ENCODE data around the gene GATAD2B.

GATAD2B gene

DNA sequence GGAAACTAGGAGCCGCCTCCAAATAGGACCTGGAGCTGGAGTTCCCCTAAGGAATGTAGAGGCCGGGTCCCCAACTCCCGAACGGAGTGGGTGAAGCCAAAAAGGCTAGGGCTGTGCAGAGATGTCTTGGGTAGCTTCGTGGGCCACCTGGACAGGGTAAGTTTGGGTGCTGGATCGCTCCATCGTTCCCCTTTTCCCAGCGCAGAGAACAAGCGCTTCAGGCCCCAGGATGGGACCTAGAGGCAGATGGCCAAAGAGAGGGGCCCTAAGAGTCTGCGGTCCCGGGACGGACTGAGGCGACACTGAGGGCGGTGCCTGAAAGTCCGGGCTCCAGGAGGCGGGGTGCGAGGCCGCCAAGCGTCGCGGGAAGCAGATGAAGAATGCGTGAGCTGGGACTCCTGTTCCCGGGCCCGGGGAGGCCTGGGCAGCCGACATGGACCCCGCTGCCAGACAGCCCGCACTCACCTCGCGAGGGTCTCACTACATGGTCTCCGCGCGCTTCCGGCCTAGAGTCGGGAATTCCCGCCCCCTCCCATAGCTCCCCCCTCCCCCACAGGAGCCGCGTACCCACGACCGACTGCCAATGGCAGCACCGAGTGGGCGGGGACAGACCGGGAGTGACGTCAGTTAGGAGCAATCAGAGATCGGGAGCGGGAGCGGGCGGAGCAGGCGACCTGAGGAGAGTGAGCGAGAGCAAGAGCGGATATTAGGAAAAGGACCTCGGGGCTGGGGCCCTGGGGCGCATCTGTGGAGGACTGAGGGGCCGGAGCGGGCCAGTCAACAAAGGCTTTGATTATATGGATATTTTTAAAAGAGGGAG, 40.5 kb upstream of the GATAD2B start, which contains the start of gene SLC39A1:
TSS of gene SLC39A1 (minus strand) at position 508 of the 820 bp plus-strand sequence. CDS start 822 bp downstream, outside the sequence.
- TF ChIP-seq, protein P1, sequence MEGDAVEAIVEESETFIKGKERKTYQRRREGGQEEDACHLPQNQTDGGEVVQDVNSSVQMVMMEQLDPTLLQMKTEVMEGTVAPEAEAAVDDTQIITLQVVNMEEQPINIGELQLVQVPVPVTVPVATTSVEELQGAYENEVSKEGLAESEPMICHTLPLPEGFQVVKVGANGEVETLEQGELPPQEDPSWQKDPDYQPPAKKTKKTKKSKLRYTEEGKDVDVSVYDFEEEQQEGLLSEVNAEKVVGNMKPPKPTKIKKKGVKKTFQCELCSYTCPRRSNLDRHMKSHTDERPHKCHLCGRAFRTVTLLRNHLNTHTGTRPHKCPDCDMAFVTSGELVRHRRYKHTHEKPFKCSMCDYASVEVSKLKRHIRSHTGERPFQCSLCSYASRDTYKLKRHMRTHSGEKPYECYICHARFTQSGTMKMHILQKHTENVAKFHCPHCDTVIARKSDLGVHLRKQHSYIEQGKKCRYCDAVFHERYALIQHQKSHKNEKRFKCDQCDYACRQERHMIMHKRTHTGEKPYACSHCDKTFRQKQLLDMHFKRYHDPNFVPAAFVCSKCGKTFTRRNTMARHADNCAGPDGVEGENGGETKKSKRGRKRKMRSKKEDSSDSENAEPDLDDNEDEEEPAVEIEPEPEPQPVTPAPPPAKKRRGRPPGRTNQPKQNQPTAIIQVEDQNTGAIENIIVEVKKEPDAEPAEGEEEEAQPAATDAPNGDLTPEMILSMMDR (IDR thresholded peaks at IDR 0.05), result no peak

DNA sequence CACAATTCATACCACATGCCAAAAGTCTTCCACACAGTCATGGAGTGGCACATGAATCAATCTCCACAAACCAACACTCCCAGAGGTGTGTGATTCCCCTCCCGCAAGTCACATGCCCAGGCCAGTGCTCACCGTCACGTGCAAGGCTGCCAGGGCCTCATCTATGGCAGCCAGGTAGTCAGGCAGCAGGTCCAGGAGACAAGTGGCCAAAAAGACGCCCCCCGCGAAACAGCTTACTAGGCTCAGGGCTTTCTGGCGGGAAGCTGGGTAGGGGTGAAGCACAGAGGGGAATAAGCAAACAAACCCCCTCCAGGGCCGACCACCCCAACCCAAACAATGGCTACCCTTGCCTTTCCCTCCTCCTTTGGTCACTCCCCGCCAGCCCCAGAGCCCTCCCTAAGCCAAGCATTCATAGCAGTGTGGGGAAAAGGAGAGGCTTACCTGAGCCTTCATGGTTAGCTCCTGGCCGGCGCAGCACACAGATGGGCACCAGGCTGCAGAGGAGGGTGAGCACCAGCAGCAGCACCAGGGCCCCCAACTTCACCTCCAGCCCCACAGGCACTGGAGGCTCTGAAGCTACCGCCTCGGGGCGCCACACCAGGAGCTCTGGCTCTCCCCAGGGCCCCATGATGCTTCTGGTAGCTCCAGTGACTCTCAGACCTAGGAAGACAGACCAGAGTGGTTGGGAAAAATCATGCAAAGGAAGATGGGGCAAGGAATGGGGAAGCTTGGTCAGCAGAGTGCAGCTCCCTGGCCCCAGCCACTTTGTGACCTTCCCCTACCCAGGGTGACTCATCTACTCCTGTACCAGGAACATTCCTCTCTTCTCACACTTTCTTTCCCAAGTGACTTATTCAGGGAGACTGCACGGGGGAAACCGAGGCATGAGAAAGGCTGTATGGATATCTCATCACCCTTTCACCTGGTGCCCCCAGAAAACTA, 39.6 kb upstream of the GATAD2B start:
- TF ChIP-seq, protein P1 (IDR thresholded peaks at IDR 0.05), result no peak

DNA sequence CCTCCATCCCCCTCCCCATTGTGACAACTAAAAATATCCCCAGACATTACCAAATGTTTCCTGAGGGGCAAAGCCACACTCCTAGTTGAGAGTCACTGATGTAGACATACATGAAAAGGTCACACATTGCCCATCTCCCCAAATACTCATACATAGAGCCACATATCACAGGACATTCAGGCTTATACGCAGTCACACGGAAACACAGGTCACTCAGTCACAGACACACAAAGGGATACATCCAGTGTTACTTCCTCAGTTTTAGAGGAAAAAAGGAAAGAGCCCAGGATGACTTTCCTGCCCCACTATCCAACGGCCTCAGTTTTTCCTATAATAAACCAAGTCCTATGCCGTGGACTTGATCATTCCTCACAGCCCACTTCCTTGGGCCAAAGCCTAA, 38.6 kb upstream of the GATAD2B start:
- TF ChIP-seq, protein P1 (IDR thresholded peaks at IDR 0.05), result no peak

DNA sequence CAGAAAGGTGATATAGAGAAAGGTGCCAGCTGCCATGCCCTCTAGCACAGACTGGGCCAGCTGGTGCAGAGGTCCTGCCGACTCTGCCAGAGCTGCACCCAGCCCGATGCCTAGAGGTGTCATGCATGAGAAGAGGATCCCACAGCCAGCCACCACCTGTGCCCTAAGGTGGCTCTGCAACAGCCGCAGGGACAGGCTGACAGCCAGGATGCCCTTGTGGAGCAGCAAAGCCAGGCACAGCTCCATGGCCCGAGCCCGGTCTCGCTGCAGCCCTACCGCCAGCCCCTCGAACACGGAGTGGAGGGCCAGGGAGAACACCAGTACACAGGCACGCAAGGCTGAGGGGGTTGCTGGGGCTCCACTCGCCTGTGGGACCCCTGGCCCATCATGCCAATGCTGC, 37.4 kb upstream of the GATAD2B start:
- TF ChIP-seq, protein P1 (IDR thresholded peaks at IDR 0.05), result no peak

DNA sequence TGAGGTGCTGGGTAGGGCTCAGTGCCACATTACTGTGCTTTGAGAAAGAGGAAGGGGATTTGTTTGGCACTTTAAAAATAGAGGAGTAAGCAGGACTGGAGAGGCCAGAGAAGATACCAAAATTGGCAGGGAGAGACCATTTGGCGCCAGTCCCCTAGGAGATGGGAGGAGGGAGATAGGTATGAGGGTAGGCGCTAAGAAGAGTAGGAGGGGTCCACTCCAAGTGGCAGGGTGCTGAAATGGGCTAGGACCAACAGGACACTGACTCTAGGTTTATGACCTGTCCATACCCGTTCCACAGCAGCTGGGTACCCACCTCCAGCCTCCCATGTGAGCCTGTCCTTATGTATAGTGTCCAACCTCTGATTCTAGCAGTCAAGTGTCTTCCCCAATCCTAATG, 36.7 kb upstream of the GATAD2B start:
- TF ChIP-seq, protein P1 (IDR thresholded peaks at IDR 0.05), result no peak

DNA sequence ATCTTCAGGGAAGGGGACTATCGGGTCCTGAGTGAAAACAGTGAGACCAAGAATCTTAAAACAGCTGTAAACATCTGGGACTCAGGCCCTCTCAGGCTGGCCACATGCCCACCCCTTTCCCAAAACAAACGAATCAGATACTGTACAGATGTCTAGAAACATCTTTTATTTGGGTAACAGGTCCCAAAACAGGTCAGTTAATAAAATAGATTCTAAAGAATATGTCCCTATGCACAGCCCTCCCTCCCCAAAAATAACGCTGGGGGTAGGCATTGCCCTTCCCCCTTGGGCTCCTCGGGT, 36.1 kb upstream of the GATAD2B start:
- TF ChIP-seq, protein P1 (IDR thresholded peaks at IDR 0.05), result no peak

DNA sequence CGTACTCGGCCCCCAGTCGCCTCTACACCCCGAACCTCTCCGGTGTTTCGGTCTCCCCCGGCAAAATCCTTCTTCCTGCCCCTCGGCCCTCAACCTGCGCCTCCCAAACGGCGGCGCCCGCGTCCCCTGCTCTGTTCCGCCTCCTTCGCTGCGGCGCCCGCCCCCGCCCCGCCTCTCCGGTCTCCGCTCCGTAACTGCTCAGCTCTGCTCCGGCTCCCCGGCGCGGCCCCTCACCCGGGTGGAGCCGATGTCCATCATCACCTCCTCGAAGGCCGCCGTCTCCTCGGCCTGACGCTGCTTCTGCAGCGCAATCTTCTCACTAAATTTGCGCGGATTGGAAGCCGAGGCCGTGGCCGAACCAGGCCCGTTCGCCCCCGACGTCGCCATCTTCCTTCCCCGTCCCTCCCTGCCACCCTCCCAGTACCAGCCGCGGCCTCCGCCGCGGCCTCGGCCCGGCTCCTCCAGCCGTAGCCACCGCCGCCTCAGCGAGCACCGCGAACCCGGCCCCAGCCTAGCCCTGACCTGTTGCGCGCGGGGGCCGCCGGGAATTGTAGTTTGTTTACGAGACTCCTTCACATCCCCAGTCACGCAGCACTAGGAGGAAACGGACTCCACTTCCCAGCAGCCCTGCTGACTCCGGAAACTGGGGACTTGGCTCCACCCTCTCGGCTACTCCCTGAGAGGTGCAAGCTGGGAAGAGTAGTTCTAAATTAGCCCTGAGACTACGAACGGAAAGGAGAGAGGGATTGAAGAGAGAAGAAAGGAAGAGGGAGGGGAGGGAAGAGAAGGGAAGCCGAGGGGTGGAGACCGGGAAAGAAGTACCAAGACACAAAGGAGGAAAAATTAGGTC, 35.6 kb upstream of the GATAD2B start, which contains the start of gene CRTC2:
TSS of gene CRTC2 (minus strand) at position 502 of the 850 bp plus-strand sequence. CDS start at position 387, 115 bp downstream.
- TF ChIP-seq, protein P1 (IDR thresholded peaks at IDR 0.05), result 0 out of 2 replicates have a peak, but pooled peaks have one; percentile 22
